ENCODE data around the gene RPL38. TPM values are rescaled to one million over a fixed set of nuclear protein-coding genes. Genes with fewer than 3 reads are reported as not detected.

The RPL38 gene
- total RNA-seq, 6 experiments from 2014 or later: 660 to 867 (median 812) TPM

- peak overlapping the region; percentile 83 for H3K27ac Mint-ChIP-seq
- TF ChIP-seq, protein P1, sequence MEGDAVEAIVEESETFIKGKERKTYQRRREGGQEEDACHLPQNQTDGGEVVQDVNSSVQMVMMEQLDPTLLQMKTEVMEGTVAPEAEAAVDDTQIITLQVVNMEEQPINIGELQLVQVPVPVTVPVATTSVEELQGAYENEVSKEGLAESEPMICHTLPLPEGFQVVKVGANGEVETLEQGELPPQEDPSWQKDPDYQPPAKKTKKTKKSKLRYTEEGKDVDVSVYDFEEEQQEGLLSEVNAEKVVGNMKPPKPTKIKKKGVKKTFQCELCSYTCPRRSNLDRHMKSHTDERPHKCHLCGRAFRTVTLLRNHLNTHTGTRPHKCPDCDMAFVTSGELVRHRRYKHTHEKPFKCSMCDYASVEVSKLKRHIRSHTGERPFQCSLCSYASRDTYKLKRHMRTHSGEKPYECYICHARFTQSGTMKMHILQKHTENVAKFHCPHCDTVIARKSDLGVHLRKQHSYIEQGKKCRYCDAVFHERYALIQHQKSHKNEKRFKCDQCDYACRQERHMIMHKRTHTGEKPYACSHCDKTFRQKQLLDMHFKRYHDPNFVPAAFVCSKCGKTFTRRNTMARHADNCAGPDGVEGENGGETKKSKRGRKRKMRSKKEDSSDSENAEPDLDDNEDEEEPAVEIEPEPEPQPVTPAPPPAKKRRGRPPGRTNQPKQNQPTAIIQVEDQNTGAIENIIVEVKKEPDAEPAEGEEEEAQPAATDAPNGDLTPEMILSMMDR (IDR thresholded peaks at IDR 0.05): no peak
- H3K27me3 Mint-ChIP-seq (ENCODE audit: insufficient read depth): peaks cover 27% of the 10 kb centered on the region
- H3K9me3 Mint-ChIP-seq: no peaks in the 10 kb centered on the region
- peak overlapping the region; percentile 91 for H3K4me3 Mint-ChIP-seq
- no peak for DNase-seq
- peaks cover 61% of the 10 kb centered on the region for H3K4me1 Mint-ChIP-seq (ENCODE audit: low read depth)
- H3K36me3 Mint-ChIP-seq (ENCODE audit: low read depth): peaks cover 34% of the 10 kb centered on the region
Observed at GRCh38 chr17:74211141-74211911, 7.8 kb downstream of the RPL38 start.

DNA sequence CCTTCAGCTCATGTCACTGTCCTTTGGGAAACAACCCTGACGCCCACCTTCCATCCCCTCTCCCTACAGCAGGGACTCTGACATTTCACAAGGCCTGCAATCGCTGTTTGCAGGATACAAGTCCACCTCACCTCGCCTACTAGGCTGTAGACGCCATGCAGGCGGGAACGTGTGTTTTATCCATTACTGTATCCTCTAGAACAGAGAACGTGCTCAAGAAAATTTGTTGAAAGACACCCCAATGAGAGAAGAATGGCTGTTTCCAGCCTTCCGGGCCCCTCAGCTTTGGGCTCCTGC is 8.4 kb downstream of the RPL38 start:
- Mint-ChIP-seq H3K27me3 (ENCODE audit: insufficient read depth) (peaks cover 27% of the 10 kb centered on the region), H3K4me3 (peak overlapping the region; percentile 91), H3K9me3 (no peaks in the 10 kb centered on the region), H3K36me3 (ENCODE audit: low read depth) (peaks cover 31% of the 10 kb centered on the region), H3K4me1 (ENCODE audit: low read depth) (peaks cover 58% of the 10 kb centered on the region), H3K27ac (peak overlapping the region; percentile 83)
- no peak for DNase-seq
- TF ChIP-seq, protein P1 (IDR thresholded peaks at IDR 0.05): no peak

GRCh38 chr17:74212209-74212912 is 8.9 kb downstream of the RPL38 start:
- no peaks in the 10 kb centered on the region for H3K9me3 Mint-ChIP-seq
- peak overlapping the region; percentile 83 for H3K27ac Mint-ChIP-seq
- TF ChIP-seq, protein P1 (IDR thresholded peaks at IDR 0.05): no peak
- H3K36me3 Mint-ChIP-seq (ENCODE audit: low read depth): peaks cover 31% of the 10 kb centered on the region
- H3K27me3 Mint-ChIP-seq (ENCODE audit: insufficient read depth): peaks cover 27% of the 10 kb centered on the region
- H3K4me3 Mint-ChIP-seq: peak overlapping the region; percentile 91
- no peak for DNase-seq
- peaks cover 58% of the 10 kb centered on the region for H3K4me1 Mint-ChIP-seq (ENCODE audit: low read depth)

DNA sequence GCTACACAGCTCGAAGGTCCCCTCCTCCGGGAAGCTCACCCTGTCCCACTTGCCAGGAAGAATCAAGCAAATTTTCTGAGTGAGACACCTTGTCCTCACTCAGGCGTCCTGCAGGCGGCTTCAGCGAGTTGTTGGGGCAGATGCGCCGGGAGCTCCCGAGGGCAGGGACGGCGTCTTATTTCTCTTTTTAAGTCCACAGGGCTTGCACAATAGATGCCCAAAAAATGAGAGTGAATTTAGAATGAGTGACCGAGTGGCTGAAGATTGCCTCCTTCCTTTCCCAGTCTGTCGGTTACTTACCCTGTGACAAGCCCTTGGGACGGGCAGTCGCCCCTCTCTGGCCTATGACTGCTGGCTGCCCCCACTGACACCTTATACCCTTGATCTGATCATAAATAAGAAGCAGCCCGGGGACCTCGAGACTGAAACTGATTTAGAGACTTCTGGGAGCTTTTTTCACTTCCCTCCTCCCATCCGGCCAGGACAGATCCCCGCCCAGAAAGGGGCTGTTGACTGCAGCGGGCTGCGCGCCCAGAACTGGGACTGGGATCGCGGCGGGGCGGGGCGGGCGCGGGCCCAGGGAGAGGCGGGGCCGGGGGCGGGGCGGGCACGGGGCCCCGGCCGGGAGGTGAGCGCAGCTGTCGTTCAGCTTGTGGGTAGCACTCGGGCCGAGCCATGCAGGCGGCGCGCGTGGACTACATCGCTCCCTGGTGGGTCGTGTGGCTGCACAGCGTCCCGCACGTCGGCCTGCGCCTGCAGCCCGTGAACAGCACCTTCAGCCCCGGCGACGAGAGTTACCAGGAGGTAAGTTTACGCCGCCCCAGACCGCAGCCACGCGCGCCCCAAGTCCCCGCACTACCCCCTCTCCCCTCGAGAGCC is 9.7 kb downstream of the RPL38 start, which contains the start of gene TTYH2:
TSS of gene TTYH2 (plus strand) at position 659 of the 879 bp plus-strand sequence. CDS start at position 676, 17 bp downstream.
- TF ChIP-seq, protein P1 (IDR thresholded peaks at IDR 0.05): peak; percentile 60
- Mint-ChIP-seq H3K36me3 (ENCODE audit: low read depth) (peaks cover 26% of the 10 kb centered on the region), H3K27ac (peak within 1 kb of the TSS; percentile 83), H3K9me3 (no peaks in the 10 kb centered on the region), H3K4me3 (peak within 1 kb of the TSS; percentile 91), H3K4me1 (ENCODE audit: low read depth) (peaks cover 50% of the 10 kb centered on the region), H3K27me3 (ENCODE audit: insufficient read depth) (peaks cover 27% of the 10 kb centered on the region)
- peak; percentile 86 for DNase-seq

GRCh38 chr17:74213861-74214391 is 10.4 kb downstream of the RPL38 start:
- Mint-ChIP-seq H3K36me3 (ENCODE audit: low read depth) (peaks cover 18% of the 10 kb centered on the region), H3K27me3 (ENCODE audit: insufficient read depth) (peaks cover 25% of the 10 kb centered on the region), H3K27ac (no peak overlapping the region), H3K4me1 (ENCODE audit: low read depth) (peaks cover 46% of the 10 kb centered on the region), H3K9me3 (no peaks in the 10 kb centered on the region), H3K4me3 (peak overlapping the region; percentile 50; the same call in 1 of the 2 replicates)
- no peak for DNase-seq
- TF ChIP-seq, protein P1 (IDR thresholded peaks at IDR 0.05): no peak
